SK-N-SH treated with all-trans-retinoic acid at 6 μM for 48 hours (cell line): ENCODE measurements around the gene TJP3.

Source experiments
- ATAC-seq: fragments of 200-7000 bp; cut with Tn5 transposase; 3 replicates; pipeline ENCODE4 v1.9.1; 2020; ENCODE audit warnings: mild to moderate bottlenecking, moderate library complexity
- ARNTL ChIP-seq: fragments of 450-650 bp; formaldehyde crosslinking; IDR thresholded peaks from 2 replicates; pipeline ENCODE4 v1.5.0; 2020; ENCODE audit warnings: low read depth, mild to moderate bottlenecking, moderate library complexity, borderline replicate concordance
- BACH2 ChIP-seq: fragments of 250-450 bp; sonication (Bioruptor Pico); IDR thresholded peaks from 2 replicates; pipeline ENCODE4 v1.9.0; 2021; ENCODE audit warnings: mild to moderate bottlenecking, borderline replicate concordance
- CSDC2 ChIP-seq: fragments of 250-450 bp; sonication (Bioruptor Pico); IDR thresholded peaks from 2 replicates; pipeline ENCODE4 v1.5.0; 2020; ENCODE audit warnings: mild to moderate bottlenecking, moderate library complexity
- ESRRG ChIP-seq: fragments of 250-450 bp; sonication (Bioruptor Pico); IDR thresholded peaks from 2 replicates; pipeline ENCODE4 v1.6.1; 2021; ENCODE audit warnings: mild to moderate bottlenecking
- GLIS3 ChIP-seq: fragments of 250-450 bp; sonication (Bioruptor Pico); IDR thresholded peaks from 2 replicates; pipeline ENCODE4 v1.5.0; 2020; ENCODE audit warnings: mild to moderate bottlenecking, moderate library complexity
- ISL1 ChIP-seq: fragments of 250-450 bp; sonication (Bioruptor Pico); IDR thresholded peaks from 2 replicates; pipeline ENCODE4 v2.1.2; 2022; ENCODE audit warnings: mild to moderate bottlenecking, moderate library complexity
- OSR1 ChIP-seq: fragments of 250-450 bp; sonication (Bioruptor Pico); IDR thresholded peaks from 2 replicates; pipeline ENCODE4 v1.8.0; 2022; ENCODE audit warnings: moderate library complexity, mild to moderate bottlenecking, inconsistent platforms
- SNAI2 ChIP-seq: fragments of 250-450 bp; sonication (Bioruptor Pico); IDR thresholded peaks from 2 replicates; pipeline ENCODE4 v1.5.0; 2020; ENCODE audit warnings: mild to moderate bottlenecking, moderate library complexity
- TCF4 ChIP-seq: fragments of 250-450 bp; sonication (Bioruptor Pico); IDR thresholded peaks from 2 replicates; pipeline ENCODE4 v1.8.0; 2021; ENCODE audit warnings: mild to moderate bottlenecking, moderate library complexity, borderline replicate concordance
- TOX ChIP-seq: fragments of 250-450 bp; sonication (Bioruptor Pico); IDR thresholded peaks from 2 replicates; pipeline ENCODE4 v1.8.0; 2021; ENCODE audit warnings: mild to moderate bottlenecking, moderate library complexity, borderline replicate concordance
- ZC3H10 ChIP-seq: fragments of 250-450 bp; sonication (Bioruptor Pico); IDR thresholded peaks from 2 replicates; pipeline ENCODE4 v1.5.1; 2021; ENCODE audit warnings: mild to moderate bottlenecking, moderate library complexity
- ZFP3 ChIP-seq: fragments of 250-450 bp; sonication (Bioruptor Pico); IDR thresholded peaks from 2 replicates; pipeline ENCODE4 v1.5.0; 2020; ENCODE audit warnings: mild to moderate bottlenecking, moderate library complexity
- ZFP30 ChIP-seq: fragments of 450-650 bp; formaldehyde crosslinking; IDR thresholded peaks from 2 replicates; pipeline ENCODE4 v1.5.0; 2022; ENCODE audit warnings: mild to moderate bottlenecking, moderate library complexity
- ZNF565 ChIP-seq: fragments of 450-650 bp; formaldehyde crosslinking; conservative IDR thresholded peaks from 2 replicates; pipeline ENCODE4 v1.5.0; 2020; ENCODE audit warnings: low read depth, mild to moderate bottlenecking, moderate library complexity
- ZNF70 ChIP-seq: fragments of 450-650 bp; formaldehyde crosslinking; IDR thresholded peaks from 2 replicates; pipeline ENCODE4 v1.5.0; 2020; ENCODE audit warnings: mild to moderate bottlenecking, moderate library complexity
- ZNF8 ChIP-seq: fragments of 450-650 bp; formaldehyde crosslinking; IDR thresholded peaks from 2 replicates; pipeline ENCODE4 v1.5.0; 2020; ENCODE audit warnings: mild to moderate bottlenecking, moderate library complexity
- TF ChIP-seq, protein P1 (sequence below): fragments of 250-450 bp; sonication (Bioruptor Pico); IDR thresholded peaks from 2 replicates; pipeline ENCODE4 v1.5.0; 2020; ENCODE audit warnings: mild to moderate bottlenecking, moderate library complexity
- TF ChIP-seq, protein P2 (sequence below): fragments of 250-450 bp; sonication (Bioruptor Pico); IDR thresholded peaks from 2 replicates; pipeline ENCODE4 v1.5.1; 2020; ENCODE audit warnings: low read depth, mild to moderate bottlenecking, moderate library complexity
- TF ChIP-seq, protein P3 (sequence below): fragments of 250-450 bp; sonication (Bioruptor Pico); IDR thresholded peaks from 2 replicates; pipeline ENCODE4 v1.8.0; 2020; ENCODE audit warnings: mild to moderate bottlenecking, moderate library complexity, borderline replicate concordance
- TF ChIP-seq, protein P4 (sequence below): fragments of 250-450 bp; sonication (Bioruptor Pico); IDR thresholded peaks from 2 replicates; pipeline ENCODE4 v1.5.1; 2021; ENCODE audit warnings: mild to moderate bottlenecking, moderate library complexity
- TF ChIP-seq, protein P5 (sequence below): fragments of 250-450 bp; sonication (Bioruptor Pico); IDR thresholded peaks from 2 replicates; pipeline ENCODE4 v1.8.0; 2021; ENCODE audit warnings: low read depth, mild to moderate bottlenecking, moderate library complexity, borderline replicate concordance

TJP3 gene

DNA sequence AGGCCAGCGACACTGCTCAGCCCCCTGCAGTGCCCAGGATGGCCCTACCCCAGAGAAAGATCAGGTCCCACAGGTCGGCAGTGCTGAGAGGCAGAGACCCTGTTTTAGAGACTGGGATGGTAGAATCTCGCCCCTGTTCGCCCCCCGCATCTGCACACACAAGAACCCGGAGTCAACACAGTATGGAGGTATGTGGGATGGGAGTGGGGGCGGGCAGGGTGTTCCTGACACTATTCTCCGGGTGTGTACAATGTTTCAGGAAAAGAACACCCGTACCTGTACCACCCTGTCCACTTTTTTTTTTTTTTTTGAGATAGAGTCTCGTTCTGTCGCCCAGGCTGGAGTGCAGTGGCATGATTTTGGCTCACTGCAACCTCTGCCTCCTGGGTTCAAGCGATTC is 27.2 kb upstream of the TJP3 start:
- TF ChIP-seq ZFP30 (CRISPR knock-in tag) = no peak
- no peak for TF ChIP-seq ZFP3
- no peak for TF ChIP-seq ZNF8 (CRISPR knock-in tag)
- TF ChIP-seq TCF4 = no peak
- no peak for TF ChIP-seq BACH2 (CRISPR knock-in tag)
- TF ChIP-seq, protein P1, sequence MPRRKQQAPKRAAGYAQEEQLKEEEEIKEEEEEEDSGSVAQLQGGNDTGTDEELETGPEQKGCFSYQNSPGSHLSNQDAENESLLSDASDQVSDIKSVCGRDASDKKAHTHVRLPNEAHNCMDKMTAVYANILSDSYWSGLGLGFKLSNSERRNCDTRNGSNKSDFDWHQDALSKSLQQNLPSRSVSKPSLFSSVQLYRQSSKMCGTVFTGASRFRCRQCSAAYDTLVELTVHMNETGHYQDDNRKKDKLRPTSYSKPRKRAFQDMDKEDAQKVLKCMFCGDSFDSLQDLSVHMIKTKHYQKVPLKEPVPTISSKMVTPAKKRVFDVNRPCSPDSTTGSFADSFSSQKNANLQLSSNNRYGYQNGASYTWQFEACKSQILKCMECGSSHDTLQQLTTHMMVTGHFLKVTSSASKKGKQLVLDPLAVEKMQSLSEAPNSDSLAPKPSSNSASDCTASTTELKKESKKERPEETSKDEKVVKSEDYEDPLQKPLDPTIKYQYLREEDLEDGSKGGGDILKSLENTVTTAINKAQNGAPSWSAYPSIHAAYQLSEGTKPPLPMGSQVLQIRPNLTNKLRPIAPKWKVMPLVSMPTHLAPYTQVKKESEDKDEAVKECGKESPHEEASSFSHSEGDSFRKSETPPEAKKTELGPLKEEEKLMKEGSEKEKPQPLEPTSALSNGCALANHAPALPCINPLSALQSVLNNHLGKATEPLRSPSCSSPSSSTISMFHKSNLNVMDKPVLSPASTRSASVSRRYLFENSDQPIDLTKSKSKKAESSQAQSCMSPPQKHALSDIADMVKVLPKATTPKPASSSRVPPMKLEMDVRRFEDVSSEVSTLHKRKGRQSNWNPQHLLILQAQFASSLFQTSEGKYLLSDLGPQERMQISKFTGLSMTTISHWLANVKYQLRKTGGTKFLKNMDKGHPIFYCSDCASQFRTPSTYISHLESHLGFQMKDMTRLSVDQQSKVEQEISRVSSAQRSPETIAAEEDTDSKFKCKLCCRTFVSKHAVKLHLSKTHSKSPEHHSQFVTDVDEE (CRISPR knock-in tag) = no peak
- no peak for TF ChIP-seq CSDC2 (CRISPR knock-in tag)
- TF ChIP-seq SNAI2 (CRISPR knock-in tag) = no peak
- TF ChIP-seq, protein P2, sequence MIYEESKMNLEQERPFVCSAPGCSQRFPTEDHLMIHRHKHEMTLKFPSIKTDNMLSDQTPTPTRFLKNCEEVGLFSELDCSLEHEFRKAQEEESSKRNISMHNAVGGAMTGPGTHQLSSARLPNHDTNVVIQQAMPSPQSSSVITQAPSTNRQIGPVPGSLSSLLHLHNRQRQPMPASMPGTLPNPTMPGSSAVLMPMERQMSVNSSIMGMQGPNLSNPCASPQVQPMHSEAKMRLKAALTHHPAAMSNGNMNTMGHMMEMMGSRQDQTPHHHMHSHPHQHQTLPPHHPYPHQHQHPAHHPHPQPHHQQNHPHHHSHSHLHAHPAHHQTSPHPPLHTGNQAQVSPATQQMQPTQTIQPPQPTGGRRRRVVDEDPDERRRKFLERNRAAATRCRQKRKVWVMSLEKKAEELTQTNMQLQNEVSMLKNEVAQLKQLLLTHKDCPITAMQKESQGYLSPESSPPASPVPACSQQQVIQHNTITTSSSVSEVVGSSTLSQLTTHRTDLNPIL (CRISPR knock-in tag) = no peak
- TF ChIP-seq, protein P3, sequence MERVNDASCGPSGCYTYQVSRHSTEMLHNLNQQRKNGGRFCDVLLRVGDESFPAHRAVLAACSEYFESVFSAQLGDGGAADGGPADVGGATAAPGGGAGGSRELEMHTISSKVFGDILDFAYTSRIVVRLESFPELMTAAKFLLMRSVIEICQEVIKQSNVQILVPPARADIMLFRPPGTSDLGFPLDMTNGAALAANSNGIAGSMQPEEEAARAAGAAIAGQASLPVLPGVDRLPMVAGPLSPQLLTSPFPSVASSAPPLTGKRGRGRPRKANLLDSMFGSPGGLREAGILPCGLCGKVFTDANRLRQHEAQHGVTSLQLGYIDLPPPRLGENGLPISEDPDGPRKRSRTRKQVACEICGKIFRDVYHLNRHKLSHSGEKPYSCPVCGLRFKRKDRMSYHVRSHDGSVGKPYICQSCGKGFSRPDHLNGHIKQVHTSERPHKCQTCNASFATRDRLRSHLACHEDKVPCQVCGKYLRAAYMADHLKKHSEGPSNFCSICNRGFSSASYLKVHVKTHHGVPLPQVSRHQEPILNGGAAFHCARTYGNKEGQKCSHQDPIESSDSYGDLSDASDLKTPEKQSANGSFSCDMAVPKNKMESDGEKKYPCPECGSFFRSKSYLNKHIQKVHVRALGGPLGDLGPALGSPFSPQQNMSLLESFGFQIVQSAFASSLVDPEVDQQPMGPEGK (CRISPR knock-in tag) = no peak
- no peak for TF ChIP-seq ZC3H10 (CRISPR knock-in tag)
- TF ChIP-seq ZNF565 (CRISPR knock-in tag) = no peak
- TF ChIP-seq ZNF70 = no peak
- TF ChIP-seq, protein P4, sequence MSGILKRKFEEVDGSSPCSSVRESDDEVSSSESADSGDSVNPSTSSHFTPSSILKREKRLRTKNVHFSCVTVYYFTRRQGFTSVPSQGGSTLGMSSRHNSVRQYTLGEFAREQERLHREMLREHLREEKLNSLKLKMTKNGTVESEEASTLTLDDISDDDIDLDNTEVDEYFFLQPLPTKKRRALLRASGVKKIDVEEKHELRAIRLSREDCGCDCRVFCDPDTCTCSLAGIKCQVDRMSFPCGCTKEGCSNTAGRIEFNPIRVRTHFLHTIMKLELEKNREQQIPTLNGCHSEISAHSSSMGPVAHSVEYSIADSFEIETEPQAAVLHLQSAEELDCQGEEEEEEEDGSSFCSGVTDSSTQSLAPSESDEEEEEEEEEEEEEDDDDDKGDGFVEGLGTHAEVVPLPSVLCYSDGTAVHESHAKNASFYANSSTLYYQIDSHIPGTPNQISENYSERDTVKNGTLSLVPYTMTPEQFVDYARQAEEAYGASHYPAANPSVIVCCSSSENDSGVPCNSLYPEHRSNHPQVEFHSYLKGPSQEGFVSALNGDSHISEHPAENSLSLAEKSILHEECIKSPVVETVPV = no peak
- TF ChIP-seq GLIS3 (CRISPR knock-in tag) = no peak
- TF ChIP-seq ESRRG (CRISPR knock-in tag) = no peak
- TF ChIP-seq ARNTL (CRISPR knock-in tag) = no peak
- no peak for TF ChIP-seq ISL1 (CRISPR knock-in tag)
- no peak for ATAC-seq

DNA sequence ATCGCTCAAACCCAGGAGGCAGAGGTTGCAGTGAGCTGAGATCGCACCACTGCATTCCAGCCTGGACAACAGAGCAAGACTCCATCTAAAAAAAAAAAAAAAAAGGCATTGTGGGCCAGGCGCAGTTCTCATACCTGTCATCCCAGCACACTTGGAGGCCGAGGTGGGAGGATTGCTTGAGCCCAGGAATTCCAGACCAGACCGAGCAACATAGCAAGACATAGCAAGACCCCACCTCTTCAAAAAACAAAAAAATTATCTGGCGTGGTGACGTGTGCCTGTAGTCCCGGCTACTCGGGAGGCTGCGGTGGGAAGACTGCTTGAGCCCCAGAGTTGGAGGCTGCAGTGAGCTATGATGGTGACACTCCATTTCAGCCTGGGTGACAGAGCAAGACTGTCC is 25.9 kb upstream of the TJP3 start:
- TF ChIP-seq ESRRG (CRISPR knock-in tag) = no peak
- TF ChIP-seq ZFP30 (CRISPR knock-in tag) = no peak
- TF ChIP-seq TOX (CRISPR knock-in tag) = no peak
- TF ChIP-seq TCF4 = no peak
- no peak for TF ChIP-seq OSR1
- TF ChIP-seq ARNTL (CRISPR knock-in tag) = no peak
- TF ChIP-seq ZFP3 = no peak
- no peak for TF ChIP-seq BACH2 (CRISPR knock-in tag)
- TF ChIP-seq, protein P1 (CRISPR knock-in tag) = no peak
- TF ChIP-seq, protein P5, sequence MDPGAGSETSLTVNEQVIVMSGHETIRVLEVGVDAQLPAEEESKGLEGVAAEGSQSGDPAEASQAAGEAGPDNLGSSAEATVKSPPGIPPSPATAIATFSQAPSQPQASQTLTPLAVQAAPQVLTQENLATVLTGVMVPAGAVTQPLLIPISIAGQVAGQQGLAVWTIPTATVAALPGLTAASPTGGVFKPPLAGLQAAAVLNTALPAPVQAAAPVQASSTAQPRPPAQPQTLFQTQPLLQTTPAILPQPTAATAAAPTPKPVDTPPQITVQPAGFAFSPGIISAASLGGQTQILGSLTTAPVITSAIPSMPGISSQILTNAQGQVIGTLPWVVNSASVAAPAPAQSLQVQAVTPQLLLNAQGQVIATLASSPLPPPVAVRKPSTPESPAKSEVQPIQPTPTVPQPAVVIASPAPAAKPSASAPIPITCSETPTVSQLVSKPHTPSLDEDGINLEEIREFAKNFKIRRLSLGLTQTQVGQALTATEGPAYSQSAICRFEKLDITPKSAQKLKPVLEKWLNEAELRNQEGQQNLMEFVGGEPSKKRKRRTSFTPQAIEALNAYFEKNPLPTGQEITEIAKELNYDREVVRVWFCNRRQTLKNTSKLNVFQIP (CRISPR knock-in tag) = no peak
- TF ChIP-seq ZNF8 (CRISPR knock-in tag) = no peak
- no peak for ATAC-seq
